ENCODE results near the gene PNLIPRP1.

DNA sequence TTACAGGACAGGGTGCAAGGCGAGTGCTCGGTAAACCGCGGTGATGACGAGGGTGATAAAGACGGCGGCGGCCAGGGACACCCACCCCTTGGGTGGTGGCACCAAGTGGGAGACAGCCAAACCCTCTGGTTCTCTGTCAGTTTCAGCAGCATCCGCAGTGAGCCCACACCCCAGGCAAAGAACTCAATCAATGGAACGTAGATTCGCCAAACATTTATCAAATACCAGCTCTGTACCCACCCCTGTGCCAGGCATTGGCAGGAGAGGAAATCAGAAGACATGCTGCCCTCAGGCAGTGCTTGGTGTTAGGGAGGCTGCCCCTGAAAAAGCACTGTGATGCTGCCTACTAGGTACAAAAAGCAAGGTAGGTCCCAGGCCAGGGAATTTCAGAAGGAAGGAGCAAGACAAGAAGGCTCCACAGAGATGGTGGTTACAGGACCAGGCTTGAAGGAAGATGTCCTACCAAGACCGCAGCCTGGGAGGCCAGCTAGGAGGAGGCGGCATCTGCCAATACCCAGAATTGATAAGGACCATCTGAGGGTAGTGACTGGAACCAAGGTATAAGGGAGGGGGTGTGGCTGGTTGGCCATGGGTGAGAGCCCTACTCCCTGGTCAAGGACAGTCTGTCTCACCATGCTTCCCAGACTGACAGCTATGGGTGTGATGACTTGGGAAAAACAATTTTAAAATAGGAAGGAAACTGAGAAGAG is 19.8 kb downstream of the PNLIPRP1 start:
- TF ChIP-seq, protein P1, sequence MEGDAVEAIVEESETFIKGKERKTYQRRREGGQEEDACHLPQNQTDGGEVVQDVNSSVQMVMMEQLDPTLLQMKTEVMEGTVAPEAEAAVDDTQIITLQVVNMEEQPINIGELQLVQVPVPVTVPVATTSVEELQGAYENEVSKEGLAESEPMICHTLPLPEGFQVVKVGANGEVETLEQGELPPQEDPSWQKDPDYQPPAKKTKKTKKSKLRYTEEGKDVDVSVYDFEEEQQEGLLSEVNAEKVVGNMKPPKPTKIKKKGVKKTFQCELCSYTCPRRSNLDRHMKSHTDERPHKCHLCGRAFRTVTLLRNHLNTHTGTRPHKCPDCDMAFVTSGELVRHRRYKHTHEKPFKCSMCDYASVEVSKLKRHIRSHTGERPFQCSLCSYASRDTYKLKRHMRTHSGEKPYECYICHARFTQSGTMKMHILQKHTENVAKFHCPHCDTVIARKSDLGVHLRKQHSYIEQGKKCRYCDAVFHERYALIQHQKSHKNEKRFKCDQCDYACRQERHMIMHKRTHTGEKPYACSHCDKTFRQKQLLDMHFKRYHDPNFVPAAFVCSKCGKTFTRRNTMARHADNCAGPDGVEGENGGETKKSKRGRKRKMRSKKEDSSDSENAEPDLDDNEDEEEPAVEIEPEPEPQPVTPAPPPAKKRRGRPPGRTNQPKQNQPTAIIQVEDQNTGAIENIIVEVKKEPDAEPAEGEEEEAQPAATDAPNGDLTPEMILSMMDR (IDR thresholded peaks at IDR 0.05; ENCODE audit: poor library complexity): no peak
- no peak for TF ChIP-seq EZH2 (IDR thresholded peaks at IDR 0.05; ENCODE audit: borderline replicate concordance)
- TF ChIP-seq EZH2phosphoT487 (IDR thresholded peaks at IDR 0.05; ENCODE audit: low read depth, severe bottlenecking, unreplicated experiment): no peak

All from hepatocyte (in vitro differentiated cells).